ENCODE data around the gene ACVR2B. TPM values are rescaled to one million over a fixed set of nuclear protein-coding genes. Genes with fewer than 3 reads are reported as not detected.

Gene ACVR2B
- total RNA-seq, 4 donors from 2014 or later = 2.4 to 12.1 (median 6.3) TPM

- intact Hi-C loops (cut with DNase I; ENCODE audit: low total_unique reads) = loop anchor here (2.0 kb wide), 1 partner anchor 42 kb away; no protein-coding TSS in a partner anchor
- H3K27ac ChIP-seq = no peak overlapping the region
- no peaks in the 10 kb centered on the region for H3K27me3 ChIP-seq
- TF ChIP-seq POLR2A (IDR thresholded peaks at IDR 0.05) = no peak
- TF ChIP-seq, protein P1, sequence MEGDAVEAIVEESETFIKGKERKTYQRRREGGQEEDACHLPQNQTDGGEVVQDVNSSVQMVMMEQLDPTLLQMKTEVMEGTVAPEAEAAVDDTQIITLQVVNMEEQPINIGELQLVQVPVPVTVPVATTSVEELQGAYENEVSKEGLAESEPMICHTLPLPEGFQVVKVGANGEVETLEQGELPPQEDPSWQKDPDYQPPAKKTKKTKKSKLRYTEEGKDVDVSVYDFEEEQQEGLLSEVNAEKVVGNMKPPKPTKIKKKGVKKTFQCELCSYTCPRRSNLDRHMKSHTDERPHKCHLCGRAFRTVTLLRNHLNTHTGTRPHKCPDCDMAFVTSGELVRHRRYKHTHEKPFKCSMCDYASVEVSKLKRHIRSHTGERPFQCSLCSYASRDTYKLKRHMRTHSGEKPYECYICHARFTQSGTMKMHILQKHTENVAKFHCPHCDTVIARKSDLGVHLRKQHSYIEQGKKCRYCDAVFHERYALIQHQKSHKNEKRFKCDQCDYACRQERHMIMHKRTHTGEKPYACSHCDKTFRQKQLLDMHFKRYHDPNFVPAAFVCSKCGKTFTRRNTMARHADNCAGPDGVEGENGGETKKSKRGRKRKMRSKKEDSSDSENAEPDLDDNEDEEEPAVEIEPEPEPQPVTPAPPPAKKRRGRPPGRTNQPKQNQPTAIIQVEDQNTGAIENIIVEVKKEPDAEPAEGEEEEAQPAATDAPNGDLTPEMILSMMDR (IDR thresholded peaks at IDR 0.05 in 4 of 5, conservative IDR thresholded peaks at IDR 0.05 in 1 of 5) = no peak
- ATAC-seq (no peak), DNase-seq (no peak)
- peaks cover 0 to 25% of the 10 kb centered on the region in 2 donors for H3K36me3 ChIP-seq
- peaks cover 25 to 32% of the 10 kb centered on the region in 2 donors for H3K4me1 ChIP-seq
- peak overlapping the region; percentile 62 to 87 (median 81) for H3K4me3 ChIP-seq
- no peaks in the 10 kb centered on the region for H3K9me3 ChIP-seq
- in situ Hi-C loops (cut with MboI; ENCODE audit: low sequenced_read_pairs in 4 of 4) = loop anchor here in 3 of 4 donors (25.0 kb wide), 1 partner anchor 360 kb away; the partner anchor contains the start of genes ACAA1 (in 3 of the 3) and MYD88 (in 3 of the 3)
These were observed 43.3 kb downstream of the ACVR2B start for GRCh38 chr3:38497031-38497430.

GRCh38 chr3:38500688-38501417, 47.2 kb downstream of the ACVR2B start:
- Histone ChIP-seq H3K36me3 (peaks cover 0 to 49% of the 10 kb centered on the region in 2 donors), H3K4me1 (peaks cover 13 to 19% of the 10 kb centered on the region in 2 donors), H3K27ac (peak overlapping the region in 2 of 4 donors; percentile 3 to 27), H3K27me3 (no peaks in the 10 kb centered on the region), H3K9me3 (no peaks in the 10 kb centered on the region), H3K4me3 (no peak overlapping the region)
- DNase-seq = no peak
- in situ Hi-C loops (cut with MboI; ENCODE audit: low sequenced_read_pairs in 4 of 4) (loop anchor here in 2 of 4 donors (25.0 kb wide), 2 partner anchors 486 to 536 kb away; no protein-coding TSS in a partner anchor), intact Hi-C loops (cut with DNase I; ENCODE audit: low total_unique reads) (no loop called here)
- no peak for ATAC-seq
- no peak for TF ChIP-seq POLR2A (IDR thresholded peaks at IDR 0.05)
- TF ChIP-seq, protein P1 (IDR thresholded peaks at IDR 0.05 in 4 of 5, conservative IDR thresholded peaks at IDR 0.05 in 1 of 5) = no peak

DNA sequence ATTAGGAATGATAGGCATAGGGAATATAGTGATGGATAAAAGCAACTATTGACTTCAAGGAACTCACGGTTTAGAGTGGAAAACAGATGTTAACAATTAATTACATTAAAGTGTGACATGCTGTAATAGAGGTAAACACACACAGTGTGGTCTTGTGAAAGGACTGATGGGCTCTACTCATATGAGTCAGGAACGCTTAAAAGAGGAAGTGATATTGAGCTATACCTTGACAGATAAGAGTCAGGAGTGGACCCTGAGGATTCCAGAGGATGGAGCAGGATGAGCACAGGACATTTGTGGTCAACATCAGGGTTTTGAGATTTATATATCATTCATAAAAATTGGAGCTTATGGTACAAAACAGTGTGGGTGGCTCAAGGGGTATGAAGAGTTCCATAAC, 53.4 kb downstream of the ACVR2B start:
- H3K27ac ChIP-seq = no peak overlapping the region
- intact Hi-C loops (cut with DNase I; ENCODE audit: low total_unique reads) (no loop called here), in situ Hi-C loops (cut with MboI; ENCODE audit: low sequenced_read_pairs in 4 of 4) (loop anchor here in 2 of 4 donors (25.0 kb wide), 2 partner anchors 480 to 530 kb away; no protein-coding TSS in a partner anchor)
- no peaks in the 10 kb centered on the region for H3K4me1 ChIP-seq
- no peaks in the 10 kb centered on the region for H3K9me3 ChIP-seq
- DNase-seq (no peak), ATAC-seq (no peak)
- no peaks in the 10 kb centered on the region for H3K27me3 ChIP-seq
- no peak overlapping the region for H3K4me3 ChIP-seq
- peaks cover 0 to 59% of the 10 kb centered on the region in 2 donors for H3K36me3 ChIP-seq
- TF ChIP-seq, protein P1 (IDR thresholded peaks at IDR 0.05 in 4 of 5, conservative IDR thresholded peaks at IDR 0.05 in 1 of 5) = no peak
- TF ChIP-seq POLR2A (IDR thresholded peaks at IDR 0.05) = no peak

GRCh38 chr3:38509732-38510131, 56.0 kb downstream of the ACVR2B start:
- Histone ChIP-seq H3K27ac (no peak overlapping the region), H3K4me1 (no peaks in the 10 kb centered on the region), H3K9me3 (no peaks in the 10 kb centered on the region), H3K36me3 (peaks cover 0 to 55% of the 10 kb centered on the region in 2 donors), H3K27me3 (no peaks in the 10 kb centered on the region), H3K4me3 (no peak overlapping the region)
- DNase-seq (no peak), ATAC-seq (no peak)
- in situ Hi-C loops (cut with MboI; ENCODE audit: low sequenced_read_pairs in 4 of 4) (loop anchor here in 2 of 4 donors (25.0 kb wide), 2 partner anchors 478 to 528 kb away; no protein-coding TSS in a partner anchor), intact Hi-C loops (cut with DNase I; ENCODE audit: low total_unique reads) (no loop called here)
- no peak for TF ChIP-seq POLR2A (IDR thresholded peaks at IDR 0.05)
- TF ChIP-seq, protein P1 (IDR thresholded peaks at IDR 0.05 in 4 of 5, conservative IDR thresholded peaks at IDR 0.05 in 1 of 5) = no peak
